Naive thymus-derived CD8-positive, alpha-beta T cell (primary cell): ENCODE results near the gene ACAD11. TPM values are rescaled to one million over a fixed set of nuclear protein-coding genes. Genes with fewer than 3 reads are reported as not detected.
A peak's percentile ranks its signal among the peaks of the same experiment; 100 is the strongest.

Experiments
- ATAC-seq, 2 donors: fragments of 150-1000 bp; cut with Tn5 transposase in 1 of 2; sonication (Bioruptor Pico), chemical (Tn5 transposase) in 1 of 2; 1 replicate in 1 of 2; 2 replicates in 1 of 2; pipeline ENCODE4 v1.10.0; 2021; ENCODE audit warnings: mild to moderate bottlenecking in 2 of 2, moderate library complexity in 2 of 2
- POLR2A ChIA-PET: fragments of 350-600 bp; sonication (Branson Sonifier 250); formaldehyde crosslinking; loops from one replicate; lab custom pipeline; 2021; ENCODE audit warnings: antibody characterized with exemption; lab: Charles Lee
- DNase-seq, 10 donors: peaks; one replicate each; pipeline versions ENCODE4 v3.0.0 to v3.0.0-alpha.2; 2020 to 2022
- H3K27ac Mint-ChIP-seq, 10 donors: one replicate each; pipeline ENCODE4 v1.8.0; 2020 to 2022; ENCODE audit warnings: mild to moderate bottlenecking in 10 of 10, mixed read lengths in 10 of 10, moderate library complexity in 4 of 10, inconsistent platforms in 1 of 10
- H3K27me3 Mint-ChIP-seq, 5 donors: one replicate each; pipeline ENCODE4 v1.8.0; 2021 to 2022; ENCODE audit warnings: mixed read lengths in 5 of 5
- H3K36me3 Mint-ChIP-seq, 3 donors: one replicate each; pipeline ENCODE4 v1.8.0; 2020 to 2022; ENCODE audit warnings: mixed read lengths in 3 of 3, mild to moderate bottlenecking in 2 of 3, inconsistent platforms in 1 of 3
- H3K4me1 Mint-ChIP-seq, 4 donors: one replicate each; pipeline ENCODE4 v1.8.0; 2021 to 2022; ENCODE audit warnings: mixed read lengths in 4 of 4
- H3K4me3 Mint-ChIP-seq, 10 donors: one replicate each; pipeline ENCODE4 v1.8.0; 2020 to 2022; ENCODE audit warnings: mild to moderate bottlenecking in 10 of 10, mixed read lengths in 10 of 10, moderate library complexity in 6 of 10, inconsistent platforms in 1 of 10
- H3K9me3 Mint-ChIP-seq, 9 donors: one replicate each; pipeline ENCODE4 v1.8.0; 2020 to 2022; ENCODE audit warnings: mixed read lengths in 9 of 9, mild to moderate bottlenecking in 3 of 9, inconsistent platforms in 1 of 9, moderate library complexity in 1 of 9
- polyA plus RNA-seq, 3 donors: library from polyadenylated mRNA; unstranded; fragments of 300-500 nt; fragmentation: Illumina TruSeq; gene quantifications; one replicate each; pipeline ENCODE4 v1.2.3, GENCODE V29; 2021
- total RNA-seq, 8 experiments: library from RNA in 2 of 8; stranded (reverse) in 2 of 8; gene quantifications; one replicate each; pipeline ENCODE4 v1.2.3 and lab custom pipeline; 2021 to 2026

ACAD11 gene
- total and polyA plus RNA-seq, 5 experiments from 2014 or later, result 4.6 to 28.1 (median 10.3) TPM

DNA sequence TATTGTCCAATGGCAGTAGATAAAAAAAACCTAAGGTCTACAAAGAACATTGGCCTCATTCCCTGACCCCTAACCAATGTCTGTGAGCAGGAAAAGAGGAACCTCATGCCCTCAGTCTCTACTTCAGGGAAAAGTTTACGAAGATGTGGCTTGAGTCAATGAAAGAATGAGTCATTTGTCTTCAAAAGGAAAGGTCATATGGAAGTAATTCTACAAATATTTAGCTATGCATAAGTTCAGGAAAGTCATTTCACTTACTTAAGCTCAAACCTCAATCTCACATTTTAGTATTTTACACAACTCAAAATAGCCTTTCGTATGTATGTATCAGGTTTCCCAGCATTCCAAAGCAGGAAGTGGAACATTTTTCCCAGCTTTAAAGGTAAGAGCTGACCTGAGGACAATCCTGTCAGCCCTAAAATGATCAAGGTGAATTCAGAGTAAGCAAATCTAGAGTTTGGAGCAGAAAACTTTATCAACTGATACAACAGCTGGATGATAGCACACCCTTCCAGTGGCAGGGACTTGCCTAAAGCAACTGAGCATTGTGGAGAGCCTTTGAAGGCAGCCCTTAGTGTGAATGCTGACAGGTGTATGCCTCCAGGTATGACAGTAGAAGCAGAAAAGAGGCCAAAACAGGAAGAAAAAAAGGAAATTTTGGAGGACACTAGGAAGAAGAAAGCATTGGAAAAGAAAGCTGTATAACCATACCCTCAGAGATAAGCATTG lies 116.4 kb downstream of the ACAD11 start:
- peaks cover 0 to 2% (median 0%) of the 10 kb centered on the region in 9 donors for H3K9me3 Mint-ChIP-seq
- POLR2A ChIA-PET, result no interaction called here
- no peak overlapping the region for H3K4me3 Mint-ChIP-seq
- H3K27me3 Mint-ChIP-seq, result no peaks in the 10 kb centered on the region
- no peak for ATAC-seq
- DNase-seq, result no peak
- peaks cover 0 to 27% (median 21%) of the 10 kb centered on the region in 3 donors for H3K36me3 Mint-ChIP-seq
- H3K27ac Mint-ChIP-seq, result peak overlapping the region in 1 of 10 donors; percentile 69
- peaks cover 0 to 8% (median 4%) of the 10 kb centered on the region in 4 donors for H3K4me1 Mint-ChIP-seq

DNA sequence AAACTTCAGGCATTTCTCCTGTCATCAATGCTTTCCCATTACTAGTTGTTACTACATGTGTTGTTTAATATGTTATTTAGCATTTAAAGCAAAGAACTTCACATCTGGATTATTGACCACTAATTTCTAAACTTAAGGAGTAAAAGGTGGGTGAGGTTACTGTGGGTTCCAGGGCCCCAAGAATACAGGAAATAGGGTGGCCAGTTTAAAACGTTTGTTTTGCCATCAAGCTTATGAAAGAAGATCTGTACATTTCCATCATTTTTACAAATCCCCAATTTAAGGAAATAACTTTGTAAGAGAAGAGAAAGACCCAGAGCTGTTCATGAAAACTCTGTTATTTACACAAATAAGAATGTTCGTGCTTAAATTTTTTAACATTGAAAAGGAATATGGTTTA lies 117.0 kb downstream of the ACAD11 start:
- Mint-ChIP-seq H3K27ac (peak overlapping the region in 2 of 10 donors; percentile 6 to 24), H3K4me1 (peaks cover 0 to 8% (median 4%) of the 10 kb centered on the region in 4 donors), H3K36me3 (peaks cover 0 to 33% (median 26%) of the 10 kb centered on the region in 3 donors), H3K9me3 (no peaks in the 10 kb centered on the region), H3K27me3 (no peaks in the 10 kb centered on the region), H3K4me3 (no peak overlapping the region)
- POLR2A ChIA-PET, result no interaction called here
- no peak for DNase-seq
- no peak for ATAC-seq

DNA sequence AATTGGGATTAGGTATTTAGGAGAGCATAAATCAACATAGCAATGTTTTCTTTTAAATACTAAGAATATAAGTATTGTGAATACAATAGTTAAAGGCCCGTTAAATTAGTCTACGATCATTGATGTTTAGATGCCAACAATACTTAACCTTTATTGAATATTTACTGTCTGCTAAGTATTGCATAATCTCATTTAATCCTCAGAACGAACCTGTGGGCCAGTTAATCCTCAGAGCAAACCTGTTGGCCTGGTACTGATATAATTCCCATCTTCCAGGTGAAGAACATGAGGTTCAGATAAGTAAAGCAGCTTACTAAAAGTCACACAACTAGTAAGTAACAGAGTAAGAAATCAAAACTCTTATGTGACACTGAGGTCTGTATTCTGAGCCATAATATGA lies 119.9 kb downstream of the ACAD11 start:
- DNase-seq, result no peak
- no peak for ATAC-seq
- H3K9me3 Mint-ChIP-seq, result no peaks in the 10 kb centered on the region
- no peak overlapping the region for H3K4me3 Mint-ChIP-seq
- peak overlapping the region in 1 of 10 donors; percentile 36 for H3K27ac Mint-ChIP-seq
- peaks cover 0 to 8% (median 4%) of the 10 kb centered on the region in 4 donors for H3K4me1 Mint-ChIP-seq
- no peaks in the 10 kb centered on the region for H3K27me3 Mint-ChIP-seq
- peaks cover 0 to 55% (median 24%) of the 10 kb centered on the region in 3 donors for H3K36me3 Mint-ChIP-seq
- POLR2A ChIA-PET, result no interaction called here

DNA sequence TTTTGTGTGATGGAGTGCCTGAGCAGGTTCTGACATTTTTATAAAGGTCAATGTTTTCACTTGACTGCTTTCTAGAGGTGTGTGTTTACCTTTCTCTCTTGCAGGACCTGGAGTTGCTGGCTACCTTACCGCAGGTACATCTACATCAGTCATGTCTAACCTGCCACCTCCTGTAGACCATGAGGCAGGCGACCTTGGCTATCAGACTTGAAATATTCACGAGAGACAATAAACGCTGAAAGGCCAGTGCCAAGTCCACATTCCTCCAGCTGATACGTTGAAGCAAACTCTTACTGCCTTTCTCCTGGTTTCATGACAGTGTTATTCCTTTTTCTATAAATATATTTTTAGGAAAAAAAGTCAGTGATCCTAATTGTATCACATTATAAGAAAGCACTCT lies 121.5 kb downstream of the ACAD11 start:
- Mint-ChIP-seq H3K36me3 (peaks cover 0 to 69% (median 24%) of the 10 kb centered on the region in 3 donors), H3K27ac (no peak overlapping the region), H3K4me3 (no peak overlapping the region), H3K4me1 (peaks cover 0 to 6% (median 2%) of the 10 kb centered on the region in 4 donors), H3K9me3 (no peaks in the 10 kb centered on the region), H3K27me3 (no peaks in the 10 kb centered on the region)
- POLR2A ChIA-PET, result no interaction called here
- DNase-seq, result no peak
- ATAC-seq, result no peak

DNA sequence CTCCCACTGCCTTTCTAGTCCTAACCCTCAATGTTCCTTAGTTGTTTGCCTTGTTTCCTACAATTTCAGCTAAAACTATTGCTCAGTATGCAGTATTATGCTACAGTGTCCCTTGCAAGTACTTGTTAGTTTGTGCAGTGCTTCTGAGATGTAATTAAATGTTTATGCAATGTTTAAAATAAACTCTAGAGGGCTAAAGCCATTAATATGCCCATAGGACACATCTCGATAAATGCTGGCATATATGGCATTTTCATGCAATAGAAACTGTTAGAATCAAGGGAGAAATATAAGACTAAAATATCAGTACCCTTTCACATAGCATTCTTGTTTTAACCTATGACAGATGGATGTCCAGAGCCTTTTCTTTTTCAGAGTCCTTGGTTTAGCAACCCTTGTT lies 122.3 kb downstream of the ACAD11 start:
- Mint-ChIP-seq H3K36me3 (peaks cover 0 to 71% (median 24%) of the 10 kb centered on the region in 3 donors), H3K9me3 (no peaks in the 10 kb centered on the region), H3K27me3 (no peaks in the 10 kb centered on the region)

DNA sequence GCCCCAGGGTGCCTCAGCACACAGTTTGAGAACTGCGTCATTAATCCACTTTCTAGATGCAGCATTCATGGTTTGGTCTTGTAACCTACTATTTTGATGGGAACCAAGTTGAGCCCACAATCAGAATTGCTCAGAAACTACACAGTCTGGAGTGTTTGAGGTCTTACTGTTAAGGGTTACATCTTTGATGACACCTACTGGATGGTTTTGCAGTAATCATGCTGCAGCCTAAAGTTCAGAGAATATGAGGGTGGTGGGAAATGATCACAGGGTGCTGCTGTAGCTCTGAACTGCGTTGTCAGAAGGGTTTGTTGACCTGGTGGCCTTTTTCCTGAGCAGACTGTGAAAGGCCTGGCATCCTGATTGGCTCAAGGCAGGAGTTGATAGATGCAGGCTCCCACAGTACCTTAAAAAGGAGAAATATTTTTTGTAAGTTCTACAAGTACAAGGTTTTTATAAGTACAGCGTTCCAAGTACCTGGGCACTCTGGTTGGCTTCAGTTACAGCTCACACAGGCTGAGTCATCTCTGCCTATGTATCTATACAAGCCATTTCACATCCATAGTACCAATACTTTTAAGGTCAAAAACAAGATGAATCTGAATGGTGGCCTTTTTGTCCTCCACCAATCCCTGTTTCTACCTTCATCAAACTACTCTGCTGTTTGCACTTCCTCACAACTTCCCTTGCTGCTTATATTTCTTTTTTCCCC lies 123.0 kb downstream of the ACAD11 start:
- Mint-ChIP-seq H3K4me3 (no peak overlapping the region), H3K9me3 (no peaks in the 10 kb centered on the region), H3K36me3 (peaks cover 0 to 78% (median 26%) of the 10 kb centered on the region in 3 donors), H3K27me3 (no peaks in the 10 kb centered on the region), H3K4me1 (no peaks in the 10 kb centered on the region), H3K27ac (peak overlapping the region in 2 of 10 donors; percentile 29 to 32)
- ATAC-seq (no peak), DNase-seq (no peak)
- POLR2A ChIA-PET, result no interaction called here

More for the DNA sequence above, 122.3 kb downstream of the ACAD11 start:
- Mint-ChIP-seq H3K4me3 (no peak overlapping the region), H3K4me1 (peaks cover 0 to 3% (median under 1%) of the 10 kb centered on the region in 4 donors), H3K27ac (peak overlapping the region in 3 of 10 donors; percentile 32 to 38 (median 35))
- POLR2A ChIA-PET, result no interaction called here
- no peak for DNase-seq
- ATAC-seq, result no peak

DNA sequence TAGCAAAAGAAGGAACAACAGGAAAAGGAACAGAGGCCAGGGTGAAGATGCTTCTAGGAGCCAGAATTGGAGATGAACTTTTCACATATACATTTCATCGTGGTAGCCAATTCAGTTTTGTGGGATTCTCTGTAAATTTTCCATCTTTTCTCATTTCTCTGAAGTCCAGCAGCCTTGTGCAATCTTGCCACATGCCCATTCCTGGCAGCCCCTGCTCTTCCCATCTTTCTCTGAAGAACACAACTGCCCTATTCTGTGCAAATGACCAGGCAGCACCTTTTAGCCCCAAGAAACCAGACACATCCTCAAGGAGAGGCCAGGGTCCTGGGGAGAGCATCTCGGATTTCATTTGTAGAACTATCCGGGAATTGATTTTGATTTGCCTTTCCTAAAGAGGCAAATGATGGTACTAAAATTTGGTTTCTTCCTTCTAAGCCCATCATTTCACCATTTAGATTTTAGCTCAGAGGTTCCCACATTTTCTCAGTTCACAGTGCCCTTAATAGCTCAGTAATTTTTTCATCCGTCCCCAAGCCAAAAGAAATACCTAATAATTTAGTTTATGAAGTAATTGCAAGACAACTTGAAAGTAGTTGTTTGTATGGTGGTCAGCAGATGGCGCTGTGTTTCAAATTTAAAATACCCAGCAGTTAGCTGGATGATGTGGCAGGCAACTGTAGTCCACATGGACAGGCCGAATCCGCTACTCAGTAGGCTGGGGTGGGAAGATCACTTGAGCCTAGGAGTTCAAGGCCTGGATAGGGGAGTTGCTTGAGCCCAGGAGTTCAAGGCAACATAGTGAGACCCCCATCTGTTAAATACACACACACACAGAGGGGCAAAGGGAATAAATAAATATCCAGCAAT lies 123.8 kb downstream of the ACAD11 start:
- Mint-ChIP-seq H3K9me3 (no peaks in the 10 kb centered on the region), H3K4me3 (no peak overlapping the region), H3K36me3 (peaks cover 0 to 81% (median 25%) of the 10 kb centered on the region in 3 donors), H3K27ac (peak overlapping the region in 2 of 10 donors; percentile 19 to 29), H3K27me3 (no peaks in the 10 kb centered on the region), H3K4me1 (no peaks in the 10 kb centered on the region)
- ATAC-seq (no peak), DNase-seq (peak; percentile 6 to 68 (median 32))
- POLR2A ChIA-PET, result no interaction called here

DNA sequence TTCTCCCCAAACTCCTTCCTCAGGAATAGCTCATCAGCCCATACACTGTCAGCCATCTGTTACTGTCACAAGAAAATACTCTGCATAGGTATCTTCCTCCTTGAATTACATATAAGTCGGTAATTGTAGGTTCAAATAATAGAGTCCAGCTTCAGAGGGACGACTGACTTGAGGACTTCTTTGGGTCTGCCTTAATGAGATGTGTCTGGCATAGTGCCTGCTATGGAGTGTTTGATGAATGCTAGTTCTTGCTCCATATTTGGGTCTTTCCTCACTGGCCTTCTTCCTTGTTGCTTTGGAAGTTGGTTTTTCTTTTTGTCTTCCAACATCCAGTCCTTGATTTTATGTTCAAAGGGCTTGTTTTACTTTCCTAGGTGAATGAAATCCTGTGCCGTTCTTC lies 129.0 kb downstream of the ACAD11 start:
- Mint-ChIP-seq H3K4me1 (no peaks in the 10 kb centered on the region), H3K9me3 (no peaks in the 10 kb centered on the region), H3K27me3 (no peaks in the 10 kb centered on the region), H3K27ac (peak overlapping the region in 1 of 10 donors; percentile 21), H3K4me3 (no peak overlapping the region), H3K36me3 (peaks cover 0 to 87% (median 26%) of the 10 kb centered on the region in 3 donors)
- POLR2A ChIA-PET, result no interaction called here
- ATAC-seq, result no peak
- no peak for DNase-seq

DNA sequence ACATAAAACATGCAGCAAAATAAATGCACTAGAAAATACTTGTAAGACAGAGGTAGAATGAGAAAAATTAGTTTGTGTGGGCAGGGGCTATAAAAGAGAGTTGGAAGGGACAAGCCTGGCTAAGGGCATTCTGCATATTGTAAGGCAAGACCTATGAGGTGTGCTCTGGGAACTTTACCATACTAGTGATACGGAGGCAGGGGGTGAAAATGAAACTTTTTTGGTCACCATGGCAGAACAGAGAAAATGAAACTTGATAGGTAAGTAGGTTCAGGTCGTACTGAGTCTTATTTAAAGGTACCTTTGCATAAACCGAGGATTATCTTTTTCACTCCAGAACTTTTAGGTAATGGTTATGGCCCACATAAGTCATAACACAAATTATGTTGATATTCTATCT lies 137.3 kb downstream of the ACAD11 start:
- H3K4me1 Mint-ChIP-seq, result no peaks in the 10 kb centered on the region
- H3K27ac Mint-ChIP-seq, result peak overlapping the region in 4 of 10 donors; percentile 2 to 47 (median 26)
- H3K36me3 Mint-ChIP-seq, result peaks cover 4 to 85% (median 37%) of the 10 kb centered on the region in 3 donors
- DNase-seq, result no peak
- no peaks in the 10 kb centered on the region for H3K27me3 Mint-ChIP-seq
- no peak for ATAC-seq
- no peaks in the 10 kb centered on the region for H3K9me3 Mint-ChIP-seq
- H3K4me3 Mint-ChIP-seq, result no peak overlapping the region
- POLR2A ChIA-PET, result no interaction called here

DNA sequence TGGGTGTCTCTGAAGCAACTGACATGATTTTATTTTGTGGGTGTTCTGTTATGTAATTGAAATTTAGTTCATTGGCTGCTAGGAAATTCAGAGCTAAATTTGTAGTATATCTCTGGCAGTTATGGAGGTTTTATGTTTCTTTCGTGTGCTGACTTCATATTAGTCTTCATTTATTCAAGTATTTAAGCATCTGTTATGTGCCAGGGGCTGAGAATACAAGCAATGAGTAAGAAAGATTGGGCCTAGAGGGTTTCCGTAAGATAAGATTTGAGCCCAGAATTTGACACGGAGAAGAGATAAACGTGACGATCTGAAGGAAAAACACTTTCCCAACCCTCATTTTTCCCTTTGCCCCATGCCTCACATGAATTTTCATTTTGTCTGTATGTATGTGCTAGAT lies 137.7 kb downstream of the ACAD11 start:
- peak overlapping the region in 2 of 10 donors; percentile 2 to 5 for H3K27ac Mint-ChIP-seq
- peaks cover 4 to 87% (median 41%) of the 10 kb centered on the region in 3 donors for H3K36me3 Mint-ChIP-seq
- H3K9me3 Mint-ChIP-seq, result no peaks in the 10 kb centered on the region
- ATAC-seq (no peak), DNase-seq (no peak)
- H3K27me3 Mint-ChIP-seq, result no peaks in the 10 kb centered on the region
- no peaks in the 10 kb centered on the region for H3K4me1 Mint-ChIP-seq
- POLR2A ChIA-PET, result no interaction called here
- no peak overlapping the region for H3K4me3 Mint-ChIP-seq

DNA sequence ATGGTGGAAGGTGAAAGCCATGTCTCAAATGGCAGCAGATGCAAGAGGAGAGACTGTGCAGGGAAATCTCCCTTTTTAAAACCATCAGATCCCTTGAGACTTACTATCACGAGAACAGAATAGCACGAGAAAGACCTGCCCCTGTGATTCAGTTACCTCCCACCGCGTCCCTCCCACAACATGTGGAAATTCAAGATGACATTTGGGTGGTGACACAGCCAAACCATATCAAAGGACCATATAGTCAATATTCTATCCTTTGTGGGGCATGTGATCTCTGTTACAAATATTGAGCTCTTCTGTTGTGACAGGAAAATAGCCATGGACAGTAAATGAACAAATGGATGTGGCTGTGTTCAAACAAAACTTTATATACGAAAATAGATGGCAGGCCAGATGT lies 139.7 kb downstream of the ACAD11 start:
- Mint-ChIP-seq H3K4me1 (no peaks in the 10 kb centered on the region), H3K27ac (peak overlapping the region in 4 of 10 donors; percentile 2 to 43 (median 19)), H3K36me3 (peaks cover 4 to 89% (median 45%) of the 10 kb centered on the region in 3 donors), H3K4me3 (no peak overlapping the region), H3K9me3 (no peaks in the 10 kb centered on the region), H3K27me3 (no peaks in the 10 kb centered on the region)
- POLR2A ChIA-PET, result no interaction called here
- ATAC-seq (no peak), DNase-seq (no peak)

DNA sequence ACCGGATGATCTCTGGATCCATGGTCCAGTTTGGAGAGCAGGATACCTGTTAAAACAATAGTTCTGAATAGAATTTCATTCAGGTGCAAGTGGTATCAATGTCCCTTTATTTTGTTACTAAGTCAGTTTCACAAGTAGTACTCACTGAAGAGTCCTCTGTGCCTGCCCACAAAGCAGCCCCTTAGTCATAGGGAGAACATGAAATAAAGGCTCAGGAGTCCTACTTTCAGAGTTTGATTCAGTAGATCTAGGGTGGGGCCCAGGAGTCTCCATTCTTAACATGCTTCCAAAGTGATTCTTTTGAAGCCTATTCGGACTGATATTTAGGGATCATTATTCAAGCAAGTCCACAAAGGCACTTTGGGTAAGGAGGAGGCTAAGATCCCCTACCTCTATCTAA lies 142.3 kb downstream of the ACAD11 start:
- Mint-ChIP-seq H3K4me3 (no peak overlapping the region), H3K27ac (no peak overlapping the region), H3K27me3 (no peaks in the 10 kb centered on the region), H3K9me3 (no peaks in the 10 kb centered on the region), H3K4me1 (no peaks in the 10 kb centered on the region), H3K36me3 (peaks cover 4 to 90% (median 50%) of the 10 kb centered on the region in 3 donors)
- ATAC-seq (no peak), DNase-seq (no peak)
- POLR2A ChIA-PET, result no interaction called here
